HG03432 (cell line): ENCODE measurements around the gene MAPRE3.
"Not testable (repeated sequence)": the region's sequence is repeated elsewhere in the genome, so short reads cannot be mapped to it uniquely, and the experiment has no call there.

Source experiments
- ATAC-seq: cut with Tn5 transposase; IDR thresholded peaks from one replicate; pipeline ENCODE4 v1.9.1; 2021; ENCODE audit warnings: mild to moderate bottlenecking, moderate library complexity; ENCODE audit not compliant: unreplicated experiment

The MAPRE3 gene

GRCh38 chr2:26970244-26970927, at the start of gene MAPRE3:
Gene MAPRE3 (plus strand): TSS chr2:26970637. CDS start chr2:27022219, 51,582 bp downstream.
- no peak for ATAC-seq

- ATAC-seq, result no peak
Measured at GRCh38 chr2:26921323-26921722, 49.1 kb upstream of the MAPRE3 start.

- ATAC-seq, result no peak
Measured at GRCh38 chr2:26922405-26923188, 47.8 kb upstream of the MAPRE3 start.

- ATAC-seq, result not testable (repeated sequence)
Measured at GRCh38 chr2:26923189-26923466, 47.3 kb upstream of the MAPRE3 start.

GRCh38 chr2:26924731-26925099, 45.7 kb upstream of the MAPRE3 start:
- no peak for ATAC-seq

GRCh38 chr2:26925100-26925791, 45.2 kb upstream of the MAPRE3 start:
- ATAC-seq, result no peak

- ATAC-seq, result no peak
Measured at GRCh38 chr2:26927221-26927620, 43.2 kb upstream of the MAPRE3 start.

- no peak for ATAC-seq
Measured at GRCh38 chr2:26932974-26933373, 37.5 kb upstream of the MAPRE3 start.

GRCh38 chr2:26933431-26934334, 36.8 kb upstream of the MAPRE3 start:
- no peak for ATAC-seq

- no peak for ATAC-seq
Measured at GRCh38 chr2:26934335-26934724, 36.1 kb upstream of the MAPRE3 start.

- no peak for ATAC-seq
Measured at GRCh38 chr2:26934985-26935384, 35.5 kb upstream of the MAPRE3 start.

GRCh38 chr2:26936855-26937254, 33.6 kb upstream of the MAPRE3 start:
- ATAC-seq, result no peak

- no peak for ATAC-seq
Measured at GRCh38 chr2:26938399-26939118, 31.9 kb upstream of the MAPRE3 start.

- ATAC-seq, result no peak
Measured at GRCh38 chr2:26940001-26940400, 30.4 kb upstream of the MAPRE3 start.

GRCh38 chr2:26941486-26941885, 29.0 kb upstream of the MAPRE3 start:
- ATAC-seq, result no peak

GRCh38 chr2:26942543-26943295, 27.7 kb upstream of the MAPRE3 start:
- ATAC-seq, result no peak

- ATAC-seq, result no peak
Measured at GRCh38 chr2:26945991-26946750, 24.3 kb upstream of the MAPRE3 start.

GRCh38 chr2:26946841-26947784, 23.3 kb upstream of the MAPRE3 start:
- no peak for ATAC-seq
